NCI-H460 (cell line): ENCODE data around the gene CBY3. TPM values are rescaled to one million over a fixed set of nuclear protein-coding genes. Genes with fewer than 3 reads are reported as not detected.
"Not testable (repeated sequence)": the region's sequence is repeated elsewhere in the genome, so short reads cannot be mapped to it uniquely, and the experiment has no call there.

Source experiments
- DNase-seq: peaks from one replicate; pipeline ENCODE4 v3.0.0-alpha.2; 2016; ENCODE audit warnings: low read depth; ENCODE audit errors: extremely low read depth
- total RNA-seq: library from RNA; depleted of rRNA; stranded (reverse); fragments of >200 nt; shearing (Covaris generic); gene quantifications from 2 replicates; pipeline ENCODE4 v1.2.3, GENCODE V29; 2014

Gene CBY3
- total RNA-seq, 1 experiment from 2014 or later = not detected

DNA sequence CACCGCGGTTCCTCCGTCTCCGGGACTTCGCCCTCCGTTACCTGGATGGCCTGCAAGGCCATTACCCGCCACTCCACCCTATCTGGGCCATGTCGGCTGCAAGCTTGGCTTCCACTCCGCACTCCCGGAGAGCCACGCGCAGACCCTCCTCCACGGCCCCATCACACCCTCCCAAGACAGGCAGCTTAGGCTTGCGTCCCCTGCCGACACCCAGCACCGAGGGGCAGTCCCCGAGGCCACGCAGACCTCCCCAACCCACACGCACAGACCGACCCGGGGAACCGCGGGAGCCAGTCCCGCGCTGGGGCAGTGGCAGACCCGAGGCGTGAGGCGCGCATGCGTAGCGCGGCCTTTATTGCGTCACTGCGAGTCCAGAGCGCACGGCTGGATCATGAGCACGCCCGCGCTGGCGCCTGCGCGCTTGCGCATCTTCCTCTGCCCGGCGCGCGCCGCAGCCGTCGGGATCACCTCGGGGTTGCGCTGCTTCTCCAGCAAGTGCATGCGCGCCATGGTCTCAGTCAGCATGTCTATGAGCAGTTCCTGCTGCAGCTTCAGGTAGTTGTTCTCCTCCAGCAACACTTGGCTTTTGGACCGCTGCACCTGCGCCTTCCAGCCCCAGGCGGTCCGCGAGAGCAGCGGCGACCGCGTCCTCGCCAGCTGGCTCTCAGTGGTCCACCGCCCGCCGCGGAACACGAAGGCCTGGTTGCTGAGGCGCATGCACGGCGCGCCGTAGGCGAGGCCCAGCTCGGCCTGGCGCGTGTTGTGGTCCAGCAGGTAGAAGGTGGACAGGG lies 2.4 kb downstream of the CBY3 start:
- DNase-seq = peak; percentile 95

- peak; percentile 33 for DNase-seq
Observed at GRCh38 chr5:179668391-179668790, 12.4 kb downstream of the CBY3 start.

DNA sequence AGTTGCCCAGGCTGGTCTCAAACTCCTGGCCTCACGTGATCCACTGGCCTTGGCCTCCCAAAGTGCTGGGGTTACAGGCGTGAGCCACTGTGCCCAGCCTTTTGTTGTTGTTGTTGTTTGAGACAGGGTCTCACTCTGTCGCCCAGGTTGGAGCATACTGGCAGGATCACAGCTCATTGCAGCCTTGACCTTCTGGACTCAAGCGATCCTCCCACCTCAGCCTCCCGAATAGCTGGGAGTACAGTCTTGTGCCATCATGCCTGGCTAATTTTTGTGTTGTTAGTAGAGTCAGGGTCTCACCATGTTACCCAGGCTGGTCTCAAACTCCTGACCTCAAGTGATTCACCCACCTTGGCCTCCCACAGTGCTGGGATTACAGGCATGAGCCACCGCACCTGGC lies 19.2 kb downstream of the CBY3 start:
- DNase-seq = not testable (repeated sequence)

- DNase-seq = not testable (repeated sequence)
Observed at GRCh38 chr5:179658179-179658856, 22.5 kb downstream of the CBY3 start.

DNA sequence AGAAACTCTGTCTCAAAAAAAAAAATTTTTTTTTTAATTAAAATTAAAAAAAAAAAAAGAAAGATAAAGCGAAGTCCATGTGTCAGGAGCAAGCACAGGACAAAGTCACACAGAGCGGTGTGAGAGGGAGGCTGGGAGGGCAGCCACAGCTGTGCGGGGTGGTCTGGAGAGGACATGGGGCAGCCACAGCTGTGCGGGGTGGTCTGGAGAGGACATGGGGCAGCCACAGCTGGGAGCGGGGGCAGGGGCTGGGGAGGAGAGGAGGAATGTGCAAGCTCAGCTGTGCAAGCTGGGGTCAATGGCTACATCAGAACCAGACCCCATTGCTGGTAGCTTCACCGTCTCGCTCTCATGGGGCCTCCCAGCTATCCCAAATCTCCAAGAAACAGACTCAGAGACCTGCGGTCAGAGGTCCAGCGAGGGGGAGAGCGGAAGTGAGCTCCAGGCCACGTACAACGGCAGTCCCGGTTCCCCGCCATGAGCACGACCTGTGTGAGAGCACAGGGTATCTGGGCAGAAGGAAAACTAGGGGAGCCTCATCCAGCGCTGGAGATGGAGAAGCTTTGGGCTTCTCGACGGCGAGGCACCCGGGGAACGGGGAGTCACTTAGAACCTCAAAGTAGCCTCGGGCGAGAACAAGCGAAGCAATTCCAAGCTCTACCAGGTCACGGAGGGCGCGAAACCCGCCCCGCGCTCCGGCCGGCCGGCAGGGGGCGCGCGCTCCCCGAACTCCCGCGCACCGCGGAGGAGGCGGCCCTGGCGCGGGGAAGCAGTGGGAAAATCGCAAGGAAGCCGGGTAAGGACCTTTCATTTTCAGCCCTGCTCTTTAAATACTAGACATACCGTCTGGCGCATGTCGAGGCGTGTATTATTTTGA lies 23.3 kb downstream of the CBY3 start:
- not testable (repeated sequence) for DNase-seq

DNA sequence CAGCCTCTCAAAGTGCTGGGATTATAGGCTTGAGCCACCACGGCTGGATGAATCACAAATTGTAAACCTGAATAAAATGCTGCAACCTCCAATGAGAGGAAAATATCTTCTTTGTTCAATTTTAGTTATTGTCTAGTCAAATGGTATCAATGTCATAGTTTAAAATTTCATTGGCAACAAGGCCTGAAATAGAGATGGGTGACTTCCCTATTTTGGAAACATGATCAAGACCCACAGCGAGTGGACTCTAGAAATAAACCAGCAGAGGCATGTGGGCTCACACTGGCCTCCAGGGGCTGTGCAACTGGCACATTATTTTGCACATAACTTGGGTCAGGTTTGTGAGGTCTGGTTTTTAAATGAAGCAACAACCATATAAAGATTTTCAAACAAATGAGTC lies 27.7 kb downstream of the CBY3 start:
- not testable (repeated sequence) for DNase-seq

- not testable (repeated sequence) for DNase-seq
Observed at GRCh38 chr5:179650245-179650644, 30.6 kb downstream of the CBY3 start.

DNA sequence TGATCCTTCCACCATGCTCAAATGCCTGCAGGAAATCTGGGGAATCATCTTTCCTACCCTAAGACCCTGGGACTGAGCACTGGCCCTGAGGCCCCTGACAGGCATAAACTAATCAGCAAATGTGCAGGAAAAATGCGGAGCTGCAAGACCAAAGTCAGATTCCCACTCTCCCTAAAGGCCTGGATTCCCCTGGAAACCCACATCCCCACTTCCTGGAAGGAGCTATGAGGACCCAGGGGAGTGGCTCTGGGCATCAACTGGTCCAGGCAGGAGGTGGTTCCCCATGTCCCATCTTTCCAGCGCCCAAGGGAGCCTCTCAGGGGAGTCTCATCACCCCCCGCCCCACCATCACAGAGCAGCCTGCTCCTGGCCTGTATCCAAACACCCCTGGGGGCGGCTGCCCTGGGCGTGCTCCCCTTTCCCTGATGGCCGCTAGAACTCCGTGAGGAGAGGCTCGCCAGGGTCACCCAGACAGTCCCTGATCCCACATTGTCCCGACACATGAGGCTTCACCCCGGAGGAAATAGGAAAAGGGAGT lies 31.6 kb downstream of the CBY3 start:
- not testable (repeated sequence) for DNase-seq

GRCh38 chr5:179648410-179648809 lies 32.4 kb downstream of the CBY3 start:
- no peak for DNase-seq

- not testable (repeated sequence) for DNase-seq
Observed at GRCh38 chr5:179644766-179645165, 36.1 kb downstream of the CBY3 start.

DNA sequence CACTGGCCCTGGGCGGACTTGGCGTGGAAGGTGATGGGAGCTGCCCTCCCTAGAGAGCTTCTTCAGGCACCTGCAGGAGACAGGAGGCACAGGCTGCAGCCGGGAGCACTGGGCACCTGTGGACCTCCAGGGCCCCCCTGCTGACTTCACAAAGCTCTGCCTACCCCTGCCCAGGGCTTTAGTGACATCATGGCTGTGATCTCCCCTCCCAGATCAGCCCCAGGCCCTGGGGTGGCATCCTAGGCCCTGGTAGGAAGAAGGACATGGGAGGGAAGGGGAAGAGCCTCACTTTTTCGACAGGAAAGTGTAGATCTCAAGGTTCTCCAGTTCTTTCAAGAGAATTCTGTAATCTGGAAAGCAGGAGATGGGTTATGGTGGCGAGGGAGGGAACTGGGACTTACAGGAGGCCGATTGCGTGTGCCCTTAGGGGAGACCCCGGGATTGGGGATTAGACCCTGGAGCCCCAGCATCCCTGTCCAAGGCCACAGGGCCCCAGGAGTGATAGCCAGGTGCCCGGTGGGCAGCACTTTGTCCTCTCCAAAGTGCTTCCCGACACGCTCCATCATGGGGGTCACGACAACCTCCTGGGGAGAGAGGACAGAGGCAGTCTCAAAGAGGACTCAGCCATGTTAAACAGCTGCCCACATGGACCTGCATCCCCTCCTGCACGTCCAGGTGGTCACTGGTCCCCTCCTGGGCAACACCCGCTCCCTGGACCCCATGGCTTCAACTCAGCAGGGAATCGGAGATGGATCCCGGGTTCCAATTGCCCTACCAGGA lies 37.5 kb downstream of the CBY3 start:
- not testable (repeated sequence) for DNase-seq

GRCh38 chr5:179642626-179643025 lies 38.2 kb downstream of the CBY3 start:
- DNase-seq = not testable (repeated sequence)

DNA sequence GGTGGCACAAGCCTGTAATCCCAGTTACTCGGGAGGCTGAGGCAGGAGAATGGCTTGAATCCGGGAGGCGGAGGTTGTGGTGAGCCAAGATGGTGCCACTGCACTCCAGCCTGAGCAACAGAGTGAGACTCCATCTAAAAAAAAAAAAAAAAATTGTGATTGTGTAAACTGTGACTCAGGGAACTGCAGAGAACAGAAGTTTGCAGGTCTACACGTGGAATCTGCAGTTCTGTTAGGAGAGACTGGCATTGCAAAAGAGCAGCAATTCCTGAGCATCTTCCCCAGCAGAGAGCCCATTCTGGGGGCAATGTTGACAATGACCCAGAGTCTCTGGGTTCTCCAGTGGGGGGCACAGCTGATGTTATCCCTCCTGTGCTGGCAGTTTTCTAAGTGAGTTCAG lies 39.1 kb downstream of the CBY3 start:
- not testable (repeated sequence) for DNase-seq

GRCh38 chr5:179639296-179639695 lies 41.5 kb downstream of the CBY3 start:
- not testable (repeated sequence) for DNase-seq

- DNase-seq = not testable (repeated sequence)
Observed at GRCh38 chr5:179634370-179635172, 46.3 kb downstream of the CBY3 start.

DNA sequence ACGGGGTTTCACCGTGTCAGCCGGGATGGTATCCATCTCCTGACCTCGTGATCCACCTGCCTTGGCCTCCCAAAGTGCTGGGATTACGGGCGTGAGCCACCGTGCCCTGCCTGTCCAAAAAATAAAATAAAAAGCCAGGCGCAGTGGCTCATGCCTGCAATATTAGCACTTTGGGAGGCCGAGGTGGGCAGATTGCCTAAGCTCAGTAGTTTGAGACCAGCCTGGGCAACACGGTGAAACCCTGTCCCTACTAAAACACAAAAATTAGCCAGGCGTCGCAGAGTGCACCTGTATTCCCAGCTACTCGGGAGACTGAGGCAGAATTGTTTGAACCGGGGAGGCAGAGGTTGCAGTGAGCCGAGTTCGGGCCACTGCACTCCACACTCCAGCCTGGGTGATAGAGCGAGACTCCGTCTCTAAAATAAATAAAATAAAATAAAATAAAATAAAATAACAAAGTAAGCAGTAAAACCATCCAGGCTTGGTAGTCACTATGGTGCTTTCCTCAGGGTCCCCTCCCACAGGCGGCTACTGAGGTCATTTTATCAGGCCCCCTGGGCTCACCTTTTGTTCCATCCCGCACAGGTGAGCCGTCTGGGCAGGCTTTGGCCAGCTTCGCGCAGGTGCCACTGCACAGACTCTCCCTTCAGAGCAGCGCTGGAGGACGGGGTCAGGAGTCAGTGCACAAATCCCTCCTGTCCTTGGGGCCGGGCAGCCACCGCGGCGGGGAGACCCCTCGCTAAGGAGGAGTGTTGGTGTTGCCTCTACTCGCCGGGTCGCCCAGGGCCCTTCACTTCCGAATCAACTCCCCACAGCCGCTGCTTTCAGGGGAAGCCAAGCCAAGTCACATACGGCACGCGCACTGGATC lies 47.1 kb downstream of the CBY3 start:
- not testable (repeated sequence) for DNase-seq
